ENCODE data around the gene MYO9A. TPM values are rescaled to one million over a fixed set of nuclear protein-coding genes. Genes with fewer than 3 reads are reported as not detected.
"Not testable (repeated sequence)": the region's sequence is repeated elsewhere in the genome, so short reads cannot be mapped to it uniquely, and the experiment has no call there.

Gene MYO9A
- total and polyA plus RNA-seq, 3 experiments from 2014 or later: 20.3 to 22.2 (median 22.0) TPM

- no peaks in the 10 kb centered on the region for H3K9me3 Mint-ChIP-seq
- no peak overlapping the region for H3K27ac ChIP-seq (ENCODE audit: low read depth, low read length)
- H3K4me3 ChIP-seq (ENCODE audit: low read length): no peak overlapping the region
- H3K27me3 Mint-ChIP-seq: no peaks in the 10 kb centered on the region
- H3K4me1 Mint-ChIP-seq: no peaks in the 10 kb centered on the region
- no peak for DNase-seq
- CTCF ChIA-PET: interaction anchor here (1.1 kb wide), 1 partner anchor 96 kb away, joined by 3 read pairs; no protein-coding TSS in a partner anchor
- peaks cover 0 to 28% (median 5%) of the 10 kb centered on the region in 3 donors for H3K36me3 Mint-ChIP-seq
- H3K4me3 Mint-ChIP-seq: no peak overlapping the region
- no peak overlapping the region for H3K27ac Mint-ChIP-seq
- H3K36me3 ChIP-seq (ENCODE audit: insufficient read depth, low read length): no peaks in the 10 kb centered on the region
- POLR2A ChIA-PET: no interaction called here
- no peaks in the 10 kb centered on the region for H3K27me3 ChIP-seq (ENCODE audit: insufficient read depth, low read length, poor library complexity, severe bottlenecking)
- no peaks in the 10 kb centered on the region for H3K4me1 ChIP-seq (ENCODE audit: insufficient read depth, low read length)
- no peaks in the 10 kb centered on the region for H3K9me3 ChIP-seq (ENCODE audit: low read length)
Measured at GRCh38 chr15:72013703-72014102, 104.2 kb downstream of the MYO9A start.

DNA sequence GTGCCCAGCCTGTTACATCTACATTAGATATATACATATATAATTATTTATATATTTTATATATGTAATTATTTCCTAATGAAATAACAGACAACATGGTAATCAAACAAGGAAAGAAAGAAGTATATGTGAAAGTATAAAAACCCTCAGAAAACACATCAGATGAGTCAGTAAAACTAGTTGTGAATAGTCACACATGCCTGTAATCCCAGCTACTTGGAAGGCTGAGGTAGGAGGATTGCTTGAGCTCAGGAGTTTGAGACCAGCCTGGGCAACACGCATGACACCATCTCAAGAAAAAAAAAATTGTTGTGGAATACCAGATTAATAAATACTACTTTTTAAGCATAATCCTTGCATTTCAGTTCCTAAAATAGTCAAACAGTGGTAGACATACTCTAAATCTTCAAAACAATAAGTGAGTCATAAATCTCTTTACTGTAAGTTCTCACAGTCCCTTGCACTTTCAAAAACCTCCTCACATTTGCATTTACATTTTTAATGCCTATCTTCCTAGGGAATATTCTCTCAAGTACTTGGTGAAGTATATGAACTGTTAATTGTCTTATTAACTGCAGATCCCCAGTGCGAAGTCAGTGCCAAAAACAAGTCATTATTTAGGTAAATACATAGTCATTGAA lies 106.5 kb downstream of the MYO9A start:
- ChIA-PET CTCF (interaction anchor here (1.6 kb wide), 1 partner anchor 8 kb away, joined by 4 read pairs; no protein-coding TSS in a partner anchor), POLR2A (interaction anchor here (0.6 kb wide), 1 partner anchor 131 kb away, joined by 6 read pairs; no protein-coding TSS in a partner anchor)
- no peaks in the 10 kb centered on the region for H3K27me3 Mint-ChIP-seq
- Histone ChIP-seq H3K4me1 (ENCODE audit: insufficient read depth, low read length) (no peaks in the 10 kb centered on the region), H3K4me3 (ENCODE audit: low read length) (no peak overlapping the region), H3K27me3 (ENCODE audit: insufficient read depth, low read length, poor library complexity, severe bottlenecking) (no peaks in the 10 kb centered on the region), H3K36me3 (ENCODE audit: insufficient read depth, low read length) (peaks cover 9% of the 10 kb centered on the region), H3K27ac (ENCODE audit: low read depth, low read length) (no peak overlapping the region), H3K9me3 (ENCODE audit: low read length) (no peaks in the 10 kb centered on the region)
- no peak overlapping the region for H3K4me3 Mint-ChIP-seq
- H3K36me3 Mint-ChIP-seq: peaks cover 0 to 39% (median 13%) of the 10 kb centered on the region in 3 donors
- no peaks in the 10 kb centered on the region for H3K4me1 Mint-ChIP-seq
- H3K9me3 Mint-ChIP-seq: no peaks in the 10 kb centered on the region
- no peak for DNase-seq
- no peak overlapping the region for H3K27ac Mint-ChIP-seq

- POLR2A ChIA-PET: no interaction called here
- H3K9me3 ChIP-seq (ENCODE audit: low read length): no peaks in the 10 kb centered on the region
- H3K27me3 ChIP-seq (ENCODE audit: insufficient read depth, low read length, poor library complexity, severe bottlenecking): no peaks in the 10 kb centered on the region
- Mint-ChIP-seq H3K4me1 (no peaks in the 10 kb centered on the region), H3K4me3 (no peak overlapping the region), H3K36me3 (peaks cover 0 to 42% (median 17%) of the 10 kb centered on the region in 3 donors), H3K9me3 (no peaks in the 10 kb centered on the region), H3K27me3 (no peaks in the 10 kb centered on the region), H3K27ac (no peak overlapping the region)
- H3K4me3 ChIP-seq (ENCODE audit: low read length): no peak overlapping the region
- no peak for DNase-seq
- H3K27ac ChIP-seq (ENCODE audit: low read depth, low read length): no peak overlapping the region
- H3K4me1 ChIP-seq (ENCODE audit: insufficient read depth, low read length): no peaks in the 10 kb centered on the region
- peaks cover 10% of the 10 kb centered on the region for H3K36me3 ChIP-seq (ENCODE audit: insufficient read depth, low read length)
- CTCF ChIA-PET: no interaction called here
Measured at GRCh38 chr15:72009222-72009621, 108.7 kb downstream of the MYO9A start.

- Mint-ChIP-seq H3K4me3 (no peak overlapping the region), H3K9me3 (no peaks in the 10 kb centered on the region), H3K27ac (no peak overlapping the region), H3K36me3 (peaks cover 0 to 51% (median 18%) of the 10 kb centered on the region in 3 donors), H3K4me1 (no peaks in the 10 kb centered on the region), H3K27me3 (no peaks in the 10 kb centered on the region)
- Histone ChIP-seq H3K4me3 (ENCODE audit: low read length) (no peak overlapping the region), H3K27me3 (ENCODE audit: insufficient read depth, low read length, poor library complexity, severe bottlenecking) (no peaks in the 10 kb centered on the region), H3K4me1 (ENCODE audit: insufficient read depth, low read length) (no peaks in the 10 kb centered on the region), H3K9me3 (ENCODE audit: low read length) (no peaks in the 10 kb centered on the region), H3K36me3 (ENCODE audit: insufficient read depth, low read length) (peaks cover 10% of the 10 kb centered on the region), H3K27ac (ENCODE audit: low read depth, low read length) (no peak overlapping the region)
- ChIA-PET CTCF (no interaction called here), POLR2A (no interaction called here)
- no peak for DNase-seq
Measured at GRCh38 chr15:72006382-72006781, 111.6 kb downstream of the MYO9A start.

GRCh38 chr15:72005483-72005882 lies 112.5 kb downstream of the MYO9A start:
- Histone ChIP-seq H3K4me1 (ENCODE audit: insufficient read depth, low read length) (no peaks in the 10 kb centered on the region), H3K9me3 (ENCODE audit: low read length) (no peaks in the 10 kb centered on the region), H3K4me3 (ENCODE audit: low read length) (no peak overlapping the region), H3K27me3 (ENCODE audit: insufficient read depth, low read length, poor library complexity, severe bottlenecking) (no peaks in the 10 kb centered on the region), H3K27ac (ENCODE audit: low read depth, low read length) (no peak overlapping the region), H3K36me3 (ENCODE audit: insufficient read depth, low read length) (peaks cover 10% of the 10 kb centered on the region)
- H3K27me3 Mint-ChIP-seq: no peaks in the 10 kb centered on the region
- CTCF ChIA-PET: no interaction called here
- no peak for DNase-seq
- H3K36me3 Mint-ChIP-seq: peaks cover 0 to 54% (median 18%) of the 10 kb centered on the region in 3 donors
- no peak overlapping the region for H3K4me3 Mint-ChIP-seq
- no peak overlapping the region for H3K27ac Mint-ChIP-seq
- H3K4me1 Mint-ChIP-seq: no peaks in the 10 kb centered on the region
- POLR2A ChIA-PET: no interaction called here
- H3K9me3 Mint-ChIP-seq: no peaks in the 10 kb centered on the region

DNA sequence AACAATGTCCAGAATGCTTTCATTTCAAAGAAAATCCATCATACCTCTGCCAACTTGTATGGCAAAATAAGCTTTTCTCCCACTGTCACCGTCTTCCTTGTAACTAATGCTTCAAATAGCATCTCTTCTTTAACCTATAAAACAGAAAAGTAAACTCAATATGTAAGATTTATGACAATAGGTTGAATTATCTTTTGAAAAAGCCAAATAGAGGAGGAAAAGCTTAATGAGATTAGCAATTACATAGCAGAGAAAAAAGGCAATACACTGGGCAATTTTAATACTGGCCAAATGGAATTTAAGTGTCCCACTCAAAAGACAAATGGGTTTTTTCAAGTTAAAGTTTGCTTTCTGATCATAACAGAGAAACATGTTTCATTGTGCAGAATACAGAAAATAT lies 118.1 kb downstream of the MYO9A start:
- no peaks in the 10 kb centered on the region for H3K36me3 ChIP-seq (ENCODE audit: insufficient read depth, low read length)
- Mint-ChIP-seq H3K27ac (peak overlapping the region in 1 of 8 donors; percentile 46), H3K4me3 (no peak overlapping the region), H3K4me1 (no peaks in the 10 kb centered on the region), H3K27me3 (no peaks in the 10 kb centered on the region), H3K9me3 (no peaks in the 10 kb centered on the region), H3K36me3 (peaks cover 18 to 46% (median 21%) of the 10 kb centered on the region in 3 donors)
- H3K27ac ChIP-seq (ENCODE audit: low read depth, low read length): no peak overlapping the region
- no peaks in the 10 kb centered on the region for H3K4me1 ChIP-seq (ENCODE audit: insufficient read depth, low read length)
- no peak for DNase-seq
- H3K9me3 ChIP-seq (ENCODE audit: low read length): no peaks in the 10 kb centered on the region
- ChIA-PET POLR2A (no interaction called here), CTCF (no interaction called here)
- H3K27me3 ChIP-seq (ENCODE audit: insufficient read depth, low read length, poor library complexity, severe bottlenecking): no peaks in the 10 kb centered on the region
- H3K4me3 ChIP-seq (ENCODE audit: low read length): no peak overlapping the region

- H3K27me3 Mint-ChIP-seq; DNase-seq; CTCF ChIA-PET; H3K27me3 ChIP-seq (ENCODE audit: insufficient read depth, low read length, poor library complexity, severe bottlenecking); H3K36me3 ChIP-seq (ENCODE audit: insufficient read depth, low read length); H3K4me3 ChIP-seq (ENCODE audit: low read length); H3K9me3 ChIP-seq (ENCODE audit: low read length); POLR2A ChIA-PET; H3K4me1 ChIP-seq (ENCODE audit: insufficient read depth, low read length); H3K27ac Mint-ChIP-seq; H3K27ac ChIP-seq (ENCODE audit: low read depth, low read length); H3K4me1 Mint-ChIP-seq; H3K4me3 Mint-ChIP-seq; H3K9me3 Mint-ChIP-seq: not testable (repeated sequence)
- H3K36me3 Mint-ChIP-seq: peaks cover 18 to 45% (median 21%) of the 10 kb centered on the region in 3 donors
Measured at GRCh38 chr15:71998717-71999116, 119.2 kb downstream of the MYO9A start.

GRCh38 chr15:71997691-71998090 lies 120.3 kb downstream of the MYO9A start:
- no peak overlapping the region for H3K4me3 ChIP-seq (ENCODE audit: low read length)
- ChIA-PET CTCF (no interaction called here), POLR2A (no interaction called here)
- Mint-ChIP-seq H3K27me3 (no peaks in the 10 kb centered on the region), H3K4me1 (no peaks in the 10 kb centered on the region), H3K36me3 (peaks cover 17 to 43% (median 21%) of the 10 kb centered on the region in 3 donors), H3K9me3 (no peaks in the 10 kb centered on the region), H3K4me3 (no peak overlapping the region), H3K27ac (peak overlapping the region in 1 of 8 donors; percentile 32)
- no peak for DNase-seq
- no peaks in the 10 kb centered on the region for H3K27me3 ChIP-seq (ENCODE audit: insufficient read depth, low read length, poor library complexity, severe bottlenecking)
- H3K36me3 ChIP-seq (ENCODE audit: insufficient read depth, low read length): no peaks in the 10 kb centered on the region
- no peaks in the 10 kb centered on the region for H3K4me1 ChIP-seq (ENCODE audit: insufficient read depth, low read length)
- H3K27ac ChIP-seq (ENCODE audit: low read depth, low read length): no peak overlapping the region
- no peaks in the 10 kb centered on the region for H3K9me3 ChIP-seq (ENCODE audit: low read length)
